Activated naive CD4-positive, alpha-beta T cell treated with anti-CD3 and anti-CD28 coated beads for 36 hours (primary cell): ENCODE results near the gene FNIP1. TPM values are rescaled to one million over a fixed set of nuclear protein-coding genes. Genes with fewer than 3 reads are reported as not detected.
"Not testable (repeated sequence)": the region's sequence is repeated elsewhere in the genome, so short reads cannot be mapped to it uniquely, and the experiment has no call there.

Source experiments
- CTCF ChIA-PET: fragments of 350-600 bp; sonication (Branson Sonifier 250); formaldehyde crosslinking; loops from one replicate; lab custom pipeline; 2021; ENCODE audit warnings: antibody characterized with exemption; lab: Charles Lee
- DNase-seq: peaks from one replicate; pipeline ENCODE4 v3.0.0-alpha.2; 2020
- H3K27ac Mint-ChIP-seq: one replicate; pipeline ENCODE4 v1.8.0; 2021; ENCODE audit warnings: mild to moderate bottlenecking, mixed read lengths
- H3K27me3 Mint-ChIP-seq: one replicate; pipeline ENCODE4 v1.8.0; 2021; ENCODE audit warnings: low read depth, mixed read lengths
- H3K36me3 Mint-ChIP-seq: one replicate; pipeline ENCODE4 v1.8.0; 2021; ENCODE audit warnings: low read depth, mixed read lengths
- H3K4me1 Mint-ChIP-seq: one replicate; pipeline ENCODE4 v1.8.0; 2021; ENCODE audit warnings: low read depth, mixed read lengths
- H3K4me3 Mint-ChIP-seq: one replicate; pipeline ENCODE4 v1.8.0; 2021; ENCODE audit warnings: mild to moderate bottlenecking, moderate library complexity, mixed read lengths
- H3K9me3 Mint-ChIP-seq: one replicate; pipeline ENCODE4 v1.8.0; 2021; ENCODE audit warnings: mixed read lengths
- intact Hi-C: fragments of 100-400 bp; cut with micrococcal nuclease; formaldehyde crosslinking; loops from one replicate; pipeline ENCODE4 v1.15.1; 2023
- total RNA-seq, 2 experiments: library from RNA; stranded (reverse); gene quantifications; one replicate each; pipeline ENCODE4 v1.2.3, GENCODE V29; 2021

The FNIP1 gene
- total RNA-seq, 2 experiments from 2014 or later, result 16.8 to 17.8 TPM

GRCh38 chr5:131710391-131710790, 86.4 kb downstream of the FNIP1 start:
- H3K9me3 Mint-ChIP-seq, result no peaks in the 10 kb centered on the region
- CTCF ChIA-PET, result interaction anchor here (0.8 kb wide), 1 partner anchor 77 kb away, joined by 3 read pairs; no protein-coding TSS in a partner anchor
- H3K27ac Mint-ChIP-seq, result no peak overlapping the region
- H3K4me3 Mint-ChIP-seq, result no peak overlapping the region
- intact Hi-C loops, result no loop called here
- H3K36me3 Mint-ChIP-seq, result peaks cover 10% of the 10 kb centered on the region
- H3K27me3 Mint-ChIP-seq, result no peaks in the 10 kb centered on the region
- peaks cover 4% of the 10 kb centered on the region for H3K4me1 Mint-ChIP-seq
- DNase-seq, result no peak

- Mint-ChIP-seq H3K9me3 (no peaks in the 10 kb centered on the region), H3K27ac (no peak overlapping the region), H3K36me3 (peaks cover 13% of the 10 kb centered on the region), H3K4me3 (no peak overlapping the region), H3K4me1 (peaks cover 4% of the 10 kb centered on the region), H3K27me3 (no peaks in the 10 kb centered on the region)
- CTCF ChIA-PET, result interaction anchor here (0.9 kb wide), 1 partner anchor 299 kb away, joined by 4 read pairs; no protein-coding TSS in a partner anchor
- no peak for DNase-seq
- intact Hi-C loops, result no loop called here
Observed at GRCh38 chr5:131709043-131709442, 87.8 kb downstream of the FNIP1 start.

- Mint-ChIP-seq H3K9me3 (no peaks in the 10 kb centered on the region), H3K4me1 (peaks cover 4% of the 10 kb centered on the region), H3K27me3 (no peaks in the 10 kb centered on the region), H3K27ac (no peak overlapping the region), H3K4me3 (no peak overlapping the region), H3K36me3 (peaks cover 21% of the 10 kb centered on the region)
- no peak for DNase-seq
- intact Hi-C loops, result no loop called here
- CTCF ChIA-PET, result interaction anchor here (0.6 kb wide), 1 partner anchor 61 kb away, joined by 3 read pairs; no protein-coding TSS in a partner anchor
Observed at GRCh38 chr5:131706281-131706680, 90.5 kb downstream of the FNIP1 start.

GRCh38 chr5:131694926-131695325, 101.9 kb downstream of the FNIP1 start:
- H3K27me3 Mint-ChIP-seq, result no peaks in the 10 kb centered on the region
- DNase-seq, result no peak
- peaks cover 5% of the 10 kb centered on the region for H3K9me3 Mint-ChIP-seq
- no peaks in the 10 kb centered on the region for H3K4me1 Mint-ChIP-seq
- peaks cover 32% of the 10 kb centered on the region for H3K36me3 Mint-ChIP-seq
- no peak overlapping the region for H3K27ac Mint-ChIP-seq
- CTCF ChIA-PET, result interaction anchor here (0.5 kb wide), 2 partner anchors 147 to 1093 kb away, joined by 4 to 6 read pairs; no protein-coding TSS in a partner anchor
- H3K4me3 Mint-ChIP-seq, result no peak overlapping the region
- intact Hi-C loops, result no loop called here

GRCh38 chr5:131693894-131694293, 102.9 kb downstream of the FNIP1 start:
- no peak overlapping the region for H3K27ac Mint-ChIP-seq
- H3K36me3 Mint-ChIP-seq, result peaks cover 39% of the 10 kb centered on the region
- intact Hi-C loops, result no loop called here
- peaks cover 5% of the 10 kb centered on the region for H3K9me3 Mint-ChIP-seq
- H3K27me3 Mint-ChIP-seq, result no peaks in the 10 kb centered on the region
- no peak overlapping the region for H3K4me3 Mint-ChIP-seq
- no peak for DNase-seq
- H3K4me1 Mint-ChIP-seq, result no peaks in the 10 kb centered on the region
- CTCF ChIA-PET, result no interaction called here

- DNase-seq, result no peak
- Mint-ChIP-seq H3K4me1 (no peaks in the 10 kb centered on the region), H3K36me3 (peaks cover 16% of the 10 kb centered on the region), H3K4me3 (no peak overlapping the region), H3K27ac (no peak overlapping the region), H3K27me3 (no peaks in the 10 kb centered on the region), H3K9me3 (peaks cover 5% of the 10 kb centered on the region)
- CTCF ChIA-PET, result interaction anchor here (0.8 to 1.2 kb wide), 2 partner anchors 127 to 218 kb away, joined by 3 to 5 read pairs; no protein-coding TSS in a partner anchor
- intact Hi-C loops, result no loop called here
Observed at GRCh38 chr5:131685516-131686171, 111.2 kb downstream of the FNIP1 start.

GRCh38 chr5:131684595-131684994, 112.2 kb downstream of the FNIP1 start:
- Mint-ChIP-seq H3K27me3 (no peaks in the 10 kb centered on the region), H3K36me3 (peaks cover 10% of the 10 kb centered on the region), H3K9me3 (no peaks in the 10 kb centered on the region), H3K4me1 (no peaks in the 10 kb centered on the region), H3K4me3 (no peak overlapping the region), H3K27ac (no peak overlapping the region)
- no peak for DNase-seq
- intact Hi-C loops, result no loop called here
- CTCF ChIA-PET, result no interaction called here

- Mint-ChIP-seq H3K27ac (no peak overlapping the region), H3K27me3 (no peaks in the 10 kb centered on the region), H3K4me3 (no peak overlapping the region), H3K4me1 (no peaks in the 10 kb centered on the region), H3K36me3 (peaks cover 6% of the 10 kb centered on the region), H3K9me3 (no peaks in the 10 kb centered on the region)
- CTCF ChIA-PET, result no interaction called here
- intact Hi-C loops, result no loop called here
- no peak for DNase-seq
Observed at GRCh38 chr5:131684051-131684450, 112.8 kb downstream of the FNIP1 start.

- Mint-ChIP-seq H3K27me3 (no peaks in the 10 kb centered on the region), H3K9me3 (no peaks in the 10 kb centered on the region), H3K4me3 (no peak overlapping the region), H3K27ac (no peak overlapping the region), H3K36me3 (peaks cover 7% of the 10 kb centered on the region), H3K4me1 (no peaks in the 10 kb centered on the region)
- CTCF ChIA-PET, result no interaction called here
- DNase-seq, result no peak
- intact Hi-C loops, result no loop called here
Observed at GRCh38 chr5:131682826-131683225, 114.0 kb downstream of the FNIP1 start.

GRCh38 chr5:131682175-131682574, 114.6 kb downstream of the FNIP1 start:
- no peaks in the 10 kb centered on the region for H3K4me1 Mint-ChIP-seq
- CTCF ChIA-PET, result no interaction called here
- DNase-seq, result no peak
- H3K27ac Mint-ChIP-seq, result no peak overlapping the region
- no peaks in the 10 kb centered on the region for H3K27me3 Mint-ChIP-seq
- H3K4me3 Mint-ChIP-seq, result no peak overlapping the region
- no peaks in the 10 kb centered on the region for H3K9me3 Mint-ChIP-seq
- intact Hi-C loops, result no loop called here
- H3K36me3 Mint-ChIP-seq, result peaks cover 12% of the 10 kb centered on the region

- peaks cover 22% of the 10 kb centered on the region for H3K36me3 Mint-ChIP-seq
Observed at GRCh38 chr5:131679911-131680310, 116.9 kb downstream of the FNIP1 start.

GRCh38 chr5:131678273-131678672, 118.5 kb downstream of the FNIP1 start:
- CTCF ChIA-PET, H3K4me3 Mint-ChIP-seq, H3K4me1 Mint-ChIP-seq, intact Hi-C loops, H3K27ac Mint-ChIP-seq, DNase-seq, H3K27me3 Mint-ChIP-seq, H3K9me3 Mint-ChIP-seq: not testable (repeated sequence)
- H3K36me3 Mint-ChIP-seq, result peaks cover 28% of the 10 kb centered on the region

More at GRCh38 chr5:131679911-131680310, 116.9 kb downstream of the FNIP1 start:
- Mint-ChIP-seq H3K9me3 (no peaks in the 10 kb centered on the region), H3K4me1 (no peaks in the 10 kb centered on the region), H3K4me3 (no peak overlapping the region), H3K27ac (no peak overlapping the region), H3K27me3 (no peaks in the 10 kb centered on the region)
- CTCF ChIA-PET, result interaction anchor here (1.3 kb wide), 1 partner anchor 9 kb away, joined by 5 read pairs; no protein-coding TSS in a partner anchor
- DNase-seq, result no peak
- intact Hi-C loops, result no loop called here

- H3K27ac Mint-ChIP-seq, result no peak overlapping the region
- CTCF ChIA-PET, result interaction anchor here (0.6 kb wide), 2 partner anchors 24 to 134 kb away, joined by 3 read pairs; no protein-coding TSS in a partner anchor
- intact Hi-C loops, result no loop called here
Observed at GRCh38 chr5:131677115-131677514, 119.7 kb downstream of the FNIP1 start.

More at GRCh38 chr5:131677115-131677514, 119.7 kb downstream of the FNIP1 start:
- Mint-ChIP-seq H3K9me3 (no peaks in the 10 kb centered on the region), H3K4me1 (peaks cover 10% of the 10 kb centered on the region), H3K27me3 (no peaks in the 10 kb centered on the region), H3K36me3 (peaks cover 28% of the 10 kb centered on the region), H3K4me3 (no peak overlapping the region)
- no peak for DNase-seq
